HUDEP-2 (cell line): ENCODE data around the gene BABAM1.
A peak's percentile ranks its signal among the peaks of the same experiment; 100 is the strongest.
"Not testable (repeated sequence)": the region's sequence is repeated elsewhere in the genome, so short reads cannot be mapped to it uniquely, and the experiment has no call there.

Experiments used
- DNase-seq, 76 experiments: peaks; one replicate each; lab custom pipeline; 2025; ENCODE audit not compliant: unreplicated experiment in 76 of 76; lab: John Stamatoyannopoulos, UW

BABAM1 gene

DNA sequence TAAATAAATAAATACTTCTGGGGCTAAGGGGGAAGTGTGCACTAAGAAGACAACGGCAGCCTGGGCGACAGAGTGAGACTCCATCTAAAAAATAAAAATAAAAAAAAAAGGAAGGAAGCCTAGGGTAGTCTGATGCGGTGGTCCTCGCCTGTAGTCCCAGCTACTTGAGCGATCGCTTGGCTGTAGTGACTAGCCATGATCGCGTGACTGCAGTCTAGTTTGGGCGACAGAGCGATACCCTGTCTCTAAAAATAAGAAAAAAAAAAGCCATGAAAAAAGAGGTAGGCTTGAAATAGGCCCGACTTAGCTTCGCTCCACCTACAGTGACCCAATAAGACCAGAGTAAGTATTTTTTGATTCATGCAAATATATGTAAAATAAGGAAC, 661 bp upstream of the BABAM1 start:
- no peak for DNase-seq

DNA sequence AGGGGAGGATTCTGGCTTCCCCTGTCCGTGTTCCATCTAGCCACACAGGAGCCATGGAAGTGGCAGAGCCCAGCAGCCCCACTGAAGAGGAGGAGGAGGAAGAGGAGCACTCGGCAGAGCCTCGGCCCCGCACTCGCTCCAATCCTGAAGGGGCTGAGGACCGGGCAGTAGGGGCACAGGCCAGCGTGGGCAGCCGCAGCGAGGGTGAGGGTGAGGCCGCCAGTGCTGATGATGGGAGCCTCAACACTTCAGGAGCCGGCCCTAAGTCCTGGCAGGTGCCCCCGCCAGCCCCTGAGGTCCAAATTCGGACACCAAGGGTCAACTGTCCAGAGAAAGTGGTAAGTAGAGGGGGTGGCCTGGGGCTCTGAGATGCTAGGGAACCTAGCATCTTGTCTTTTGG, 1.5 kb downstream of the BABAM1 start:
- DNase-seq, result no peak

DNA sequence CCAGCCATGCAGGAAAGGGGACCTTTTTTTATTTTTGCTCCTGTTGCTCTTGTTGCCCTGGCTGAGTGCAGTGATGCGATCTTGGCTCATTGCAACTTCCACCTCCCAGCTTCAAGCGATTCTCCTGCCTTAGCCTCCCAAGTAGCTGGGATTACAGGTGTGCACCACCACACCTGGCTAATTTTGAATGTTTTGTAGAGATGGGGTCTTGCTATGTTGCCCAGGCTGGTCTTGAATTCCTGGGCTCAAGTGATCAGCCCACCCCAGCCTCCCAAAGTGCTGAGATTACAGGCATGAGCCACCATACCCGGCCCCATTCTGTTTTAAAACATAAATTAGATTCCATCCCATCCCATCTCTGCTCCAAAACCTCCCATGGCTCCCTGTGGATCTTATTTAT, 7.6 kb downstream of the BABAM1 start:
- not testable (repeated sequence) for DNase-seq

DNA sequence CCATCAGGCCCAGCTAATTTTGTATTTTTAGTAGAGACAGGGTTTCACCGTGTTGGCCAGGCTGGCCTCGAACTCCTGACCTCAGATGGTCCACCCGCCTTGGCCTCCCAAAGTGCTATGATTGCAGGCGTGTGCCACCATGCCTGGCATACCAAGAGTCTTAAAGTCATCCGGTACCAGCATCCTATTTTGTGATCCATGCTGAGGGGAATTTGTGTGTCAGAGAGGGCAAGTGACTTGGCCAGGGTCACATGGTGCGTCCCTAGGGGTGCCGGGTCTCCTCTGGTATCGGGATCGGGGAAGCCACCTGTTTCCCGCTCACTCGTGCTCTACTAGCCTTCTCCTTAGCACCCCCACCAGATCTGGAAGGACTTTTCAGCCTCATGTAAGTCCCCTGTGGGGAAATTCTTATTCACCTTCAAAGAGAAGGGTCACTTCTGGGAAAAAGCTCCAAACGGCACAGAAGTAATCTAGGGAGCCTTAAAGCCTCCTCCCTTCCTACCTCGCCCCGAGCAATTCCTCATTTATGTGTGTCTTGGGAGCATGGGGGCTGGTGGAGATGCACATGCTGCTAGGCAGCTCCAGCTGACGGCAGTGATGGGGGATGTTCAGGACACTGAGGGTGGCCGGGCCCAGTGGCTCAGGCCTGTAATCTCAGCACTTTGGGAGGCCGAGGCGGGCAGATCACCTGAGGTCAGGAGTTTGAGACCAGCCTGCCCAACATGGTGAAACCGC, 8.4 kb downstream of the BABAM1 start:
- no peak for DNase-seq

DNA sequence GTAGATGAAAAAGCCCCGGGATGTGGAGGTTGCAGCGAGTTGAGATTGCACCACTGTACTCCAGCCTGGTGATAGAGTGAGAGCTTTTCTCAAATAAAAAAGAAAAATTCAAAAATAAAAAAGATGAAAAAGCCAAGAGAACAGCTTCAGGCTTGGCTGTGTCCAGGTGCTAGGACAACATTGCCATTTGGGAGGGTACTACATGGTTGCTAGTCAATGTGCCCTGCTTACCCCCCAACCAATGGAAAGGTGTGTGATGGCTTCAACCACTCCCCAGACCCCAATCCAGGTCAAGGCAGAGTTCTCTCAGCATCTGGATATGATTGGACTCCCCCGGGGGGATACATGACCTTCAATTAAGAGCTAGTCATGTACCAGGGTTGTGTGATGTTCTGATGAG, 12.2 kb downstream of the BABAM1 start:
- no peak for DNase-seq

DNA sequence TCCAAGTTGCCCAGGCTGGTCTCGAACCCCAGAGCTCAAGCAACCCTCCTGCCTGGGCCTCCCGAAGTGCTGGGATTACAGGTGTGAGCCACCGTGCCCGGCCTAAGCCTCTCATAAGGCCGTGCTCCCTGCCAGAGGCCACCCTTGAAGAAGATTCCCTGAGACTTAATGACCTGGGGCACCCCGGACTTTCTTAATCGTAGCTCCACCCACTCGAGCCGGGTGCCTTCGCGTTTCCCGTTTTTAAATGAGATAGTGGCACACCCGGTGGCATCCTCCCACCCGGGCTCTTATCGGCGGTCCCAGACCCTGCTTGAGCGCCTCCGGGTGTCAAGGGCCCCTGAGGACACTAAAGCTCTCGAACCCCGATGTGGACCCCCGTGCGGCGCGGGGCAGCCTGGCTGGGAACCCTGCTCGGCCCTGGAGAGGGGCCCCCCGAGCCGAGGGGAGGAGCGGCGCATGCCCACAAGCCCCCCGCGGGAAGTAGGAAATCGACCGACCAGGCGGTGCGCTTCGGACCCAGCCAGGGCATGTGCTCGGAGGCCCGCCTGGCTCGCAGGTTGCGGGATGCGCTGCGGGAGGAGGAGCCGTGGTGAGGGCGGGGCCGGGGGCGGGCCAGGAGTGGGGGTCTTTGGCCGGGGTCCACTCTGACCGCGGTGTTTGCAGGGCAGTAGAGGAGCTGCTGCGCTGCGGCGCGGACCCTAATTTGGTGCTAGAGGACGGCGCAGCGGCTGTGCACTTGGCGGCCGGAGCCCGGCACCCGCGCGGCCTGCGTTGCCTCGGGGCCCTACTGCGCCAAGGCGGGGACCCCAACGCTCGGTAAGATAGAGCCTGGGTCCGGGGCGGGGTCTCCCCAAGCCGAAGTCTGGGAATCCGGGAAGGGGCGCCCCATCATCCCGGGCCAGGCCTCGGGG, 14.4 kb downstream of the BABAM1 start, which contains the start of gene ANKLE1:
Gene ANKLE1, plus strand, starts transcription at position 511 of the 914 bp plus-strand sequence. Its CDS starts 20 bp downstream, at position 531.
- DNase-seq, result peak; percentile 69 to 98 (median 96)

DNA sequence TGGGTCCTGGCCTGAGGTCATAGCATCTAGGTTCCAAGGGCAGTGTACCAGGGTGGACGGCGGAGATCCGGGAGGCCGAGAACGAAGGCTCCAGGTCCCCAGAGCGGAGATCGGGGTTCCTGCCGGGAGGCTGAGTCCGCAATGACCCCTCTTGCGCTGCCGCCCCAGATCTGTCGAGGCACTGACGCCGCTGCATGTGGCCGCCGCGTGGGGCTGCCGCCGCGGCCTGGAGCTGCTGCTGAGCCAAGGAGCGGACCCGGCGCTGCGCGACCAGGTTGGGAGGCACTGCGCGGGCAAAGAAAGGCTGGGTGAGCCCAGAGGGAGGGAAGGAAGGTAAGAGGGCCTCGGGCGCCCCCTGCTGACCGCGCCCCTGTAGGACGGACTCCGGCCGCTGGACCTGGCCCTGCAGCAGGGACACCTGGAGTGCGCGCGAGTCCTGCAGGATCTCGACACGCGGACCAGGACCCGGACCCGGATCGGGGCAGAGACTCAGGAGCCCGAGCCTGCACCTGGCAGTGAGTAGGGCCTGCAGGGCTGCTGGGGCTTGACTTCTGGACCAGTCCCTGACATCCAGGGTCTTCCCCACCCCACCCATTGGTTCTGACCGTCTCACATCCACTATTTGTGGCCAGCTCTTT, 15.4 kb downstream of the BABAM1 start:
- DNase-seq, result peak in 73 of 76 experiments; percentile 52 to 95 (median 85)

DNA sequence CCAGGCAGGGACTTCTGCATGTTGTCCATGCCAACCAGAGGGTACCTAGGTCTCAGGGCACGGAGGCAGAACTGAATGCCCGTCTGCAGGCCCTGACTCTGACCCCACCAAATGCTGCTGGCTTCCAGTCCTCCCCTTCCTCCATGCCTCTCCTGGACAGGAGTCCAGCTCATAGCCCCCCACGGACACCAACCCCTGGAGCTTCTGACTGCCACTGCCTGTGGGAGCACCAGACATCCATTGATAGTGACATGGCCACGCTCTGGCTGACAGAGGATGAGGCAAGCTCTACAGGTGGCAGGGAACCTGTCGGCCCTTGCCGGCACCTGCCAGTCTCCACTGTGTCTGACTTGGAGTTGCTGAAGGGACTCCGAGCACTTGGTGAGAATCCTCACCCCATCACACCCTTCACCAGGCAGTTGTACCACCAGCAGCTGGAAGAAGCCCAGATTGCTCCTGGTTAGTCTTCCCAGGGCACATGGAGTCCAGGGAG, 16.3 kb downstream of the BABAM1 start:
- no peak for DNase-seq

DNA sequence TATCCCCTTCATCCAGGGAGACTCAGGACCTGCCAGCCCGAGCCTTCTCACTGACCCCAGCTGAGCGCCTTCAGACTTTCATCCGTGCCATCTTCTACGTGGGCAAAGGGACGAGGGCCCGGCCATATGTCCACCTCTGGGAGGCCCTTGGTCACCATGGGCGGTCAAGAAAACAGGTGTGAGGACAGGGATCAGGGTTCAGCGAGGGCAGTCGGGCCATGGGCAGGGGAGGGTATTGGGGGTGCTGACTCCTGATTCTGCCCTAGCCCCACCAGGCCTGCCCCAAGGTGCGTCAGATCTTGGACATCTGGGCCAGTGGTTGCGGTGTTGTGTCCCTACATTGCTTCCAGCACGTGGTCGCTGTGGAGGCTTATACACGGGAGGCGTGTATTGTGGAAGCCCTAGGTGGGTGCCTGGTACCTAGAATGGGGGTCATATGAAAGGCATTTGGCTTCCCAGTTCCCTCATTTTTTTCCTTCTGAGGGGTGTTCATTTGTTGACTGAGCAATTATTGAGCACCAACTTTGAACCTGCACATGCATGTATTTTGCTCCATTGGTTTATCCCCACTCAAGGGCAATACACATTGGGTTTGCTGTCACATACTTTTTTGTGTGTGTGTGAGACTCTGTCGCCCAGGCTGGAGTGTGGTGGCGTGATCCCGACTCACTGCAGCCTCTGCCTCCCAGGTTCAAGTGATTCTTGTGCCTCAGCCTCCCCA, 18.3 kb downstream of the BABAM1 start:
- DNase-seq, result no peak

DNA sequence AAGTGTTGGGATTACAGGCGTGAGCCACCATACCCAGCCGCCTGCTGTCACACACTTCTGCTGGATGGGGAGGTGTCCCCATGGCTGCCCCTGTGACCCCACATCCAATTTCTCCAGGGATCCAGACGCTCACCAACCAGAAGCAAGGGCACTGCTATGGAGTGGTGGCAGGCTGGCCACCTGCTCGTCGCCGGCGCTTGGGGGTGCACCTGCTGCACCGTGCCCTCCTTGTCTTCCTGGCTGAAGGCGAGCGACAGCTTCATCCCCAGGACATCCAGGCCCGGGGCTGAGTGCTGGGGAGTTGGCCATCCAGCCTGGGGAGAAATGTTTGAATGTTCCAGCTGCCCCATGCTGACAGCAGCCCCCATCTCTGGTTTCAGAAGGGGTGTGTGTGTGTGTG, 19.0 kb downstream of the BABAM1 start:
- no peak for DNase-seq

DNA sequence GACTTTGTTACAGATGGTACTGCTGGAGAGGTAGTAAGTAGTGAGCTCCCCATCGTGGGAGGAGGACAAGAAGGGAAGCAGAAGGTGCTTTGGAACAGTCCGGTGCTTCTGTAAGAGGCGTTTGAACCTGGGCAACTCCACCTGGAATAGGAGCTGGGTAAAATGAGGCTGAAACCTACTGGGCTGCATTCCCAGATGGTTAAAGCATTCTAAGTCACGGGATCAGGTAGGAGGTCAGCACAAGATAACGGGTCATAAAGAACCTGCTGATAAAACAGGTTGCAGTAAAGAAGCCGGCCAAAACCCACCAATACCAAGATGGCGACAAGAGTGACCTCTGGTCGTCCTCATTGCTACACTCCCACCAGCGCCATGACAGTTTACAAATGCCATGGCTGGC, 19.5 kb downstream of the BABAM1 start:
- no peak for DNase-seq

DNA sequence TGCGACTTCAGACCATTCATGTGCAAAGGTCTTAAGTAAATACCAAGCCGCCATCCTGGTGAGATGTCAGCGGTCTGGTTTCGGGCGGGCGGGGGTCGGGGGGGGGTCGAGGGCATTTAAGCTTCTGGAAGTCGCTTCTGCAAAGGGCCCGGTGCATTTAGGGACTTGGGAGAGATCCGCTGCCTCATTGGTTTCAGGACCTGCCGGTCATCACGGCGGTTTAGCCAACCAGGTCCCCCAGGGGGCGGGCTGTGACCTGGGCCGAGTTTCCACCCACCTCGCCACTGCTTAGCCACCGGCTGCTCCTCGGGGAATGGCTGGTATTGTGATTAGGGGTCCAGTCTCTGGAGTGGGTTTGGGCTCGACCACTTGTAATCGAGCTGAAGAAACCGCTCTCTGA, 22.2 kb downstream of the BABAM1 start:
- peak in 69 of 76 experiments; percentile 48 to 92 (median 80) for DNase-seq

DNA sequence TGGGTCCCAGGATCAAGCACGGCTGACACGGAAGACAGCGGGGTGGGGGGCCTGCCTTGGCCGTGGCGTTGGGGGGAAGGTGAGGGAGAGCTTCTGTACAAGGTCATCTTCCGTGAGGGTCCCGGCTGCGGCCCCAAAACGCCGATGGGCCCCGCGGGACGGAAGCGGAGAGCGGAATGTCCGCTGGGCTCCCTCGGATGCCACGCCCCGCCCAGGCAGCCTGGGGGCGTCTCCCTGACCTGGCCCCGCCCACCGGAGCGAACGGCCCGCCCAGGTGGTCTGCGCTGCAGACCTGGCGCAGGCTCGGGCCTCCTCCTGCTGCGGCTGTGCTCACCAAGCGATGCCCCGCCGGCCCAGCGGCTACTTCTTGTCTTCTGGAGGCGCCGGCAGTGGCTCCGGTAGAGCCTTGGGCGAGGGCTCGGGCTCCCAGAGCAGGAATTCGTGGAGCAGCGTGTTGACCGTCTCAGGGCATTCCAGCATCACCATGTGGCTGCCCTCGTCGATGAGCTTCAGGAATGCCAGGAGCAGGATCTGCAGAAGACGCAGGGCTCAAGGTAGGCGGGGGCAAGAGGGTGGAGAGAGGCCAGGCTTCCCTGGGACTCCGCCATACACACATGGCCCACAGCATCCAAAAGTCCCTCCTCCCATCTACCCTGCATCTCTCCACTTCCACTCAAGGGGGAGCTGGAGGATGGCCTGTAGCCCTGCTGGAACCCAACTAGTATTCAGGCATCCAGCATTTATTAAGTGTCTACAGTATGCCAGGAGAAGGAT, 25.2 kb downstream of the BABAM1 start:
- DNase-seq, result peak in 75 of 76 experiments; percentile 40 to 99 (median 83)

DNA sequence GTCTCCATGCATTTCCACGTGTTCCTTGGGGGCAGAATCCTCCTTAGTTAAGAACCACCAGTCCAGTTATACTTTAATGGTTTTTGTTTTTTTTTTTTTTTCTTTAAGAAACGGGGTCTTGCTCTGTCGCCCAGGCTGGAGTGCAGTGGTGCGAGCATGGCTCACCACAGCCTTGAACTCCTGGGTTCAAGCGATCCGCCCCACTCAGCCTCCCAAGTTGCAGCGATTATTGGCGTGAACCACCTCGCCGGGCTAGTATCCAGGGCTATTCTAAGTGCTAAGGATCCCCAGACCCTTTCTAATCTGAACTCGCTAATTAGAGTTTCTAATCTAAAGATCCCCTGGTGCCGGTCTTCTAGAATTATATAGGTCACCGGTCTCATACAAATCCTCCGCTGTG, 26.4 kb downstream of the BABAM1 start:
- no peak for DNase-seq

DNA sequence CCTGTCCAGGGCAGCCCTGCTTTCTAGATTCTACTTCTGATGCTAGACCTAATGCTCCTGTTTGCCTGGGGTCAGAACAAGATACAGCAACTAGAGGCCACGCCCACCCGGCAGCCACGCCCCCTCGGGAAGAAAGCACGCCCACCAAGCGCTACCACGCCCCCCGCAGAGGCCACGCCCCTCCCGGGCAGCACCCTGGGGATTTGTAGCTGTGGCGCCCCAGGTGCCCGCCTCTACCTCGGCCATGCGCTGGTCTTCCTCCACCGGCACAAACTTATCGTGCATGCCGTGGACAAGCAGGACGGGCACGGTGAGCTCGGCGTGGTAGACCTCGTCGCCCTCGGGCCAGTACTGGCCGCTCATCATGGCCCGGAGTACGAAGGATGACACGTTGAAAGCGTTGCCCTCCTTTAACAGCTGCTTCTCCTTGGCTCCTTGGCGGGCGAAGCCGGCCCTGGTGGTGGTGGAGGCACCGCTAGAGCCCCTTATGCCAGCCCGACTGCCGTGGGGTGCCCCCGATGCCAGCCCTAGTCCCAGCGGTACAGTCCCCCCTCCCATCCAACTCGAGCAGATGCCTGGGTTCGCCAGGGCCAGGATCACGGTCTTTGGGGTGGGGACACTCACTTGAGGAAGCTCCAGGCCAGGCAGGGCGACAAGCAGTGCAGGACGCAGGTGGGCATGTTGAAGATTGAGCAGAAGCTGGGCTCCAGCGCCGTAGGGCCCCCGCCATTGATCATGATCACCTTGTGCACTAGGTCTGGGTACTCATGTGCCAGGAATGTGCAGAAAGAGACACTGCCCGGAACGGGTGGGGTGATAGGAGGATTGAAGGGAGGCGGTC, 27.0 kb downstream of the BABAM1 start:
- DNase-seq, result peak in 70 of 76 experiments; percentile 14 to 88 (median 70)

DNA sequence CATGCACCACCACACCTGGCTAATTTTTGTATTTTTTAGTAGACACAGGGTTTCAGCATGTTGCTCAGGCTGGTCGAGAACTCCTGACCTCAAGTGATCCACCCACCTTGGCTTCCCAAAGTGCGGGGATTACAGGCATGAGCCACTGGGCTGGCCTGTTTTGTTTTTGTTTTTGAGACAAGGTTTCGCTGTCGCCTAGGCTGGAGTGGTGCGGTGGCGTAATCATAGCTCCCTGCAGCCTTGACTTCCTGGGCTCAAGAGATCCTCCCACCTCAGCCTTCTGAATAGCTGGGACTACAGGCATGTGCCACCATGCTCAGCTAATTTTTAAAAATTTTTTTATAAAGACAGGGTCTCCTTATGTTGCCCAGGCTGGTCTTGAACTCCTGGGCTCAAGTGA, 28.3 kb downstream of the BABAM1 start:
- DNase-seq, result not testable (repeated sequence)

DNA sequence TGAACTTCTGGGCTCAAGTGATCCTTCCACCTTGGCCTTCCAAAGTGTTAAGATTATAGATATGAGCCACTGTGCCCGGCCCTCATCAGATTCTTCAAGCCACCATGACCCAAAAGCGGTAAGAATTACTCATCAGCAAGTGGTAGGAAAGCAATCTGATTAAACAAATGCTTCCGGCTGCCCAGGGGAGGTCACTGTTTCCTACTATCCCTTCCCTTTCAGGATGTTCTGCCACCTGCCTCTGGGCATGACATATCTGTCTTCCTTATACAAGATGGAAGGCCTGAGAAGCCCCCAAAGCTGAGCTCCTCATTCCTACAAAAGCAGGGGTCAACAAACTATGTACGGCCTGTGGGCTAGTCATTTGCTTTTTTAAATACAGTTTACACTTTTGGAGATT, 29.0 kb downstream of the BABAM1 start:
- DNase-seq, result peak in 55 of 76 experiments; percentile 16 to 82 (median 47)

DNA sequence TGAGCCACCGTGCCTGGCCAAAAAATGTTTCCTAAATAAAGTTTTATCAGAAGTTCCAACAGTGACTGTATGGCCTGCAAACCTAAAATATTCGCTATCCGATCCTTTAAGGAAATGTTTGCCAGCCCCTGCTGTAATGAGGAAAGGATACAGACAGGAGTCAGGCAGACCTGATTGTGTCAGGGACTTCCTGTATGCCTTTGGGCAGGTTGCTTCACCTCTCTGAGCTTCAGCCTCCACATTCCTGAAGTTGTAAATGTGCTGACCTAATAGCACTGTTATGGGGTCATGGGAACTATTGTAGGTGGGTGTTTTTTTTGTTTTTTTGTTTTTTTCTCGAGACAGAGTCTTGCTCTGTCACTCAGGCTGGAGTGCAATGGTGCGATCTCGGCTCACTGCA, 29.7 kb downstream of the BABAM1 start:
- DNase-seq, result no peak
